ENCODE data around the gene FLT4. TPM values are rescaled to one million over a fixed set of nuclear protein-coding genes. Genes with fewer than 3 reads are reported as not detected.

Gene FLT4
- total RNA-seq, 1 donor from 2014 or later: 7.7 TPM

GRCh38 chr5:180609386-180609785, 40.0 kb downstream of the FLT4 start:
- no peak for DNase-seq (ENCODE audit: low spot score)
- no peak for ATAC-seq

- ATAC-seq: no peak
- DNase-seq (ENCODE audit: low spot score): no peak
Observed at GRCh38 chr5:180608572-180609310, 40.7 kb downstream of the FLT4 start.

- ATAC-seq: no peak
- no peak for DNase-seq (ENCODE audit: low spot score)
Observed at GRCh38 chr5:180607861-180608571, 41.4 kb downstream of the FLT4 start.

- no peak for DNase-seq (ENCODE audit: low spot score)
- no peak for ATAC-seq
Observed at GRCh38 chr5:180606215-180606785, 43.1 kb downstream of the FLT4 start.

GRCh38 chr5:180605554-180606214, 43.7 kb downstream of the FLT4 start:
- ATAC-seq (peak; percentile 86), DNase-seq (ENCODE audit: low spot score) (no peak)

- no peak for DNase-seq (ENCODE audit: low spot score)
- no peak for ATAC-seq
Observed at GRCh38 chr5:180604271-180604670, 45.1 kb downstream of the FLT4 start.

DNA sequence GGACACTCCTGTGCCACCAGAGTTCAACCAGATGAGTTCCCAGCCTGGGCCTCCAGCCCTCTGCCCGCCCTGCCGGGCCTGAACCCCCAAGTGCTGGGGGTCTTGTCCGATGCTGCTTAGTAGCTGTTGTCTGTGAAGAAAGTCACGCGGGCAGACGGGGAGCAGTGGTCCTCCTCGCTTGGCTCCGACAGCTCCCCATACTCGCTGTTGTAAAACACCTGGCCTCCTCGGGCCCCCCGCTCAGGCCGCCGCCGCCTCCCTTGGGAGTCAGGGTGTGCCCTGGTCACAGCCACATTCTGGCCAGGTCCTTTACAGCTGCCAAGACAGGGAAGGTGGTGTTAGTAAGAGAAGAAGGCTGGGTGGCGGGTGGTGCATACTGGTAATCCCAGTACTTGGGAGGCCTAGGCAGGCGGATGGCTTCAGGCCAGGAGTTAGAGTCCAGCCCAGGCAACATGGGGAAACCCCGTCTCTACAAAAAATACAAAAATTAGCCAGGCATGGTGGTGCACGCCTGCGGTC, 46.3 kb downstream of the FLT4 start:
- ATAC-seq (no peak), DNase-seq (ENCODE audit: low spot score) (no peak)

DNA sequence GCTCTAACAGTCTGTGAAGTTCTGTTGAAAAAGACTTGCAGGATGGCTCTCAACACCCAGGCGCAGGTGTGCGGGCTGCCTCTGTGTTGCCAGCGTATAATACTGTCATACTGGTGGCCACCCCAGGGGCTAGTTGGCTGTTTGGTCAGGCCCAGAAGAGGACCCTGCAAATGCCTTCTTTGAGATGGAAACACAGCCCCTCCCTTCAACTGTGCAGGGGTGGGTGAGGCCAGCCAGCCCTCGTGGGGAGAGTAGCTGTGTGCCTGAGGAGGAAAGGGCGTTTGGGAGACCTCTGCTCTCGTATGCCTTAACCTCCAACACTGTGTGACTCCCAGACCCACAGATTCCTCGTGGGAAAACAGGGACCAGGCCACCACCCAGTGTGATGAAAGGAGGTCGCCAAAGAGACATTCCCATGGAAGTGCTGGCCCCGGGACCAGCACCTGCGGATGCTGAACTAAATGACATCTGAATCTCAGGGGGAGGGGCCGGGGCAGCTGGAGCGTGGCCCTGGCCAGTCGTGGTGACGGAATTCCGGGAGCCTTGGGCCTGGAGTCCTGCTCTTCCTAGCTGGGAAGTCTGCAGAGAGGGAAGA, 46.8 kb downstream of the FLT4 start:
- DNase-seq (ENCODE audit: low spot score) (no peak), ATAC-seq (no peak)

- DNase-seq (ENCODE audit: low spot score) (no peak), ATAC-seq (no peak)
Observed at GRCh38 chr5:180601591-180602480, 47.6 kb downstream of the FLT4 start.

- DNase-seq (ENCODE audit: low spot score): no peak
- ATAC-seq: no peak
Observed at GRCh38 chr5:180600554-180601041, 48.8 kb downstream of the FLT4 start.

DNA sequence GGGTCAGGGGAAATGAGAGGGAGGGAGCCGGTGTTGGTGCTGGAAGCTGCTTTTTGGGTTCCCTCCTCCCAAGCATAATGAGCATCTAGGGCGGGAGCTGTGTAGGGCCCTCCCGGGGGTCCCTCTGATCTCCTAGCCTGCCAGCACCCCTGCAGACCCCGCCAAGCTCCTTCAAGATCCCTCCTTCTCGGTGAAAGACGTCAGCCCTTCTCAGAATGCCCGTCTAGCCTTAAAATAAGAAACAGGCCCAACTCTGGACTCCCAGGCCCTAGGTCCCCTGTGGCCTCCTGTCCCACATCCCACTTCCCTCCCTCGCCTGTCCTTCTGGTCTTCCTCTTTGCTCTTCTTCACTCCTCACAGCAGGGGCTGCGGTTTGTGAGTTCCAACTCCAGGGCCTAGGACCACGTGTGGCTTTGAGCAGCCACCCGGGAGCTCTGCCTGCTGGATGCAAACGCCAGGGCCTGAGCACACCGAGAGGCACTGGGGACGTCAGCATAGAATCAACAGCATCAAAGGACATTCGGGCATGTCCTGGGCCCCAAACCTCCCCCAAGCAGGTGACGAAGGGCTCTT, 49.3 kb downstream of the FLT4 start:
- ATAC-seq (no peak), DNase-seq (ENCODE audit: low spot score) (peak; percentile 35)

- DNase-seq (ENCODE audit: low spot score) (no peak), ATAC-seq (no peak)
Observed at GRCh38 chr5:180599590-180599914, 49.8 kb downstream of the FLT4 start.

- DNase-seq (ENCODE audit: low spot score): peak; percentile 28
Observed at GRCh38 chr5:180598797-180599589, 50.4 kb downstream of the FLT4 start.

GRCh38 chr5:180598316-180598701, 51.1 kb downstream of the FLT4 start:
- DNase-seq (ENCODE audit: low spot score) (no peak), ATAC-seq (no peak)

More at GRCh38 chr5:180598797-180599589, 50.4 kb downstream of the FLT4 start:
- ATAC-seq: no peak

DNA sequence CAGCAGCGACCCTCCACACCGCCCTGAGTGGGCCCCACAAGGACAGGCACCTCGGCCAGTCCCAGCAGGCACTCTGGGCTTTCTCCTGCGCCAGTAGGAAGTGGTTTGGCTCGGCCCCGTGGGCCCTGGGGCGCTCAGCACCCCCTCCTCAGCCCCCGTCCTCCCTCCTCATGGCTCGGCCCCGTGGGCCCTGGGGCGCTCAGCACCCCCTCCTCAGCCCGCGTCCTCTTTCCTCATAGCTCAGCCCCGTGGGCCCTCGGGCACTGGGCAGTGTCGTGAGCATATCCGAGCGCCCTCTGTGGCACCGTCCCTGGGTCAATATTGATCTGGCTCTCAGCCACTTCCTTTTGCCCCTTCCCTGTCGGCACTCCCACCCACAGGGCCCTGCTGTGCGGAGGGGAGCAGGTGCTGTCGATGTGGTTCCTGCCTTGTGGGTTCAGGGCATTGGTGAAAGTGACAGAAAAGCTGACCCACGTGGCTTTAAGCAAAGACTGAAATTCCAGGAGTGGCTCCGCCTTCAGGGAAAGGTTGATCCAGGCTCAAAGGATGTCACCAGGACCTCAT, 52.6 kb downstream of the FLT4 start:
- ATAC-seq (no peak), DNase-seq (ENCODE audit: low spot score) (peak; percentile 43)

DNA sequence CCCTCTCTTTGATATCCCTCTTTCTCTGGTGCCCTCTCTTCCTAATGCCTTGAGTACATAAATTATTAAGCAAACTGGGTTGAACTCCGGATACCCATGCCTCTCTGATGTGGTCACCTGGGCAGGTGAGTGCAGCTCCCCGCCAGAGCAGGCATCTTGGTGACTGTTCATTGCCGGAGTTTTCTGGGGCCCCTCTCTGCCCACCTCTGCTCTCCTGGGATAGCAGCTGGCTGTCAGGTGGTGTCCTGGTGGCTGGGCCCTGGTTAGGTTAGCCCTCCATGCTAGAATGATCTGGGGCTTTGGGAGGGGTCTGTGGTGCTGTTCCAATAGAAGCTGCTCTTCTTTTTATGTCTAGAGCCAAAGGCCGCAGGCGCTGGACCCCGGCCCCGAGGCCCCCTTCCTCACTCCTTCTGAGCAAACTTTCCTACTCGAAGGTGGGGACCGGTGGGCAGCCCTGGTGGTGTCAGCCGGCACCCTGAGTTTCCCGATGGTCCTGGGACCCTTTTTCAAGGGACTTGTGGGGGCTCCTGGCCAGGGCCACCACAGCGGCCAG, 53.2 kb downstream of the FLT4 start:
- DNase-seq (ENCODE audit: low spot score) (no peak), ATAC-seq (peak; percentile 8)

GRCh38 chr5:180595381-180596114, 53.9 kb downstream of the FLT4 start:
- DNase-seq (ENCODE audit: low spot score) (peak; percentile 49), ATAC-seq (peak; percentile 69)

- no peak for ATAC-seq
- no peak for DNase-seq (ENCODE audit: low spot score)
Observed at GRCh38 chr5:180595046-180595379, 54.4 kb downstream of the FLT4 start.

All from left lobe of liver (tissue), 2 donors.